MV-4-11 (cell line): Measurements from ENCODE around the gene AIFM3.

Source experiments
- DNase-seq: peaks from one replicate; lab custom pipeline; 2025; lab: John Stamatoyannopoulos, UW

The AIFM3 gene

DNA sequence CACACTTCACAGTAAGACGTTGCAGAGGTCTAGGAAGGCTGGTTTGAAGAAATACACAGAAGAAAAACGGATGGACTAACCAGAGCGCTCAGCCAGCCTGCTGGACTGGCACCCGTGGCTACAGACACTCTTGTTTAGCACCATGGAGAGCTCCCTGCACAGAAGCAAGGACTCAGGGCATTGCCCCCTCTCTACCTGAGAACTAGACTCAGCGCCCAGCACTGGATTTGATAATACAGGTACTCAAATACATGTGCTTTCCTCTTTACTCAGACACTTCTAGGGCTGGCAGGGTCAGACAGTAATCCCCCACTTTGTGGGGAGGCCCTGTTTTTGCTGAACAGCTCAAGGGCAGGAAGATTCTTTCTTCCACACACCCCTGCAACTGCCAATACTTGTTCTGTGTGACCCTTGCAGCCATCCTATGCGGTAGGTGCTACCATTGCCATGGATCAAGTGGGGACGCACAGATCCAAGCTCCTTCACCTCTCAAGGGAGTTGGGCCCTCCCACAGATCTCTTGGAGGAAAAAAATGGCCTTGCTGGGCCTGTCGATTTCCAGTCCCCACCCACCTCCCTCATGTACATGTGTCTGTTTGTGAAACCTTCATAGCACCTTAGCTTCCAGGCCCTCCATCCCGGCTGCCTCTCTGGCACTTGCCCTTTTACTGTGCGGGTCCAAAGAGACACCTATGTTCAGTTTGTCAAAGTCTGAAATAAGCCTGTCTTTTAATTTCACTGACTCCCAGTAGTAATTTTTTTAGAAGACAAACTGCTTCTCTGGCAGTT is 42.8 kb downstream of the AIFM3 start:
- DNase-seq = peak; percentile 24

DNA sequence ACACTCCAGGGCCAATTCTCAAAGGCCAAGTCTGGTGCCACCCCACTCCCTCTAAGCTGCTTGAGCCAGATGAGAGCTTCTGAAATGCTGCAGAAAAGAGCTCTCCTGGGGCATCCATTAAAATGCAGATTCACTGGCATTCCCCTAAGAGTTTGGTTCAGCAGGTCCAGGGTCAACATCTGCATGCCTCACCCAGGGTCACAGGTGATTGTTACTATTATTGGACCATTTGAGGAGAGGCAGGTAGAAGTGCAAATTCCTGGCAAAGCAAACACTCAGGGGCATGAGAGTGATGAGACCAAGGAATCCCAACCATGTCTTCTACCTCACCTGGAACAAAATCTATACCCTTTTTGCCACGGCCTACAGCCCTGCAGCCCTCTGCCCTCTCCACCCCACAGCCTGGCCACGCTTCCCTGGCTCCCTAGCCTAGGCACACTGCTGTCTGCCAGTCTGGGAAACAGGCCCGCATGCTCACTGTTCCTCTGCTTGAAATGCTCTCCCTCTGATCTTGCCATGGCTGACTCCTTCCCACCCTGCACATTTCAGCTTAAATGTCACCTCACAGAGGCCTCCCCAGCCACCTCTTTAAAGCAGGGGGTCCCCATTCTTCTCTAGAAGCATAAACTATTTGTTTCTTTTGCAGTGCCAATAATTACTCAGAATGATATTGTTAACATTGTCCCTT is 43.5 kb downstream of the AIFM3 start:
- no peak for DNase-seq

DNA sequence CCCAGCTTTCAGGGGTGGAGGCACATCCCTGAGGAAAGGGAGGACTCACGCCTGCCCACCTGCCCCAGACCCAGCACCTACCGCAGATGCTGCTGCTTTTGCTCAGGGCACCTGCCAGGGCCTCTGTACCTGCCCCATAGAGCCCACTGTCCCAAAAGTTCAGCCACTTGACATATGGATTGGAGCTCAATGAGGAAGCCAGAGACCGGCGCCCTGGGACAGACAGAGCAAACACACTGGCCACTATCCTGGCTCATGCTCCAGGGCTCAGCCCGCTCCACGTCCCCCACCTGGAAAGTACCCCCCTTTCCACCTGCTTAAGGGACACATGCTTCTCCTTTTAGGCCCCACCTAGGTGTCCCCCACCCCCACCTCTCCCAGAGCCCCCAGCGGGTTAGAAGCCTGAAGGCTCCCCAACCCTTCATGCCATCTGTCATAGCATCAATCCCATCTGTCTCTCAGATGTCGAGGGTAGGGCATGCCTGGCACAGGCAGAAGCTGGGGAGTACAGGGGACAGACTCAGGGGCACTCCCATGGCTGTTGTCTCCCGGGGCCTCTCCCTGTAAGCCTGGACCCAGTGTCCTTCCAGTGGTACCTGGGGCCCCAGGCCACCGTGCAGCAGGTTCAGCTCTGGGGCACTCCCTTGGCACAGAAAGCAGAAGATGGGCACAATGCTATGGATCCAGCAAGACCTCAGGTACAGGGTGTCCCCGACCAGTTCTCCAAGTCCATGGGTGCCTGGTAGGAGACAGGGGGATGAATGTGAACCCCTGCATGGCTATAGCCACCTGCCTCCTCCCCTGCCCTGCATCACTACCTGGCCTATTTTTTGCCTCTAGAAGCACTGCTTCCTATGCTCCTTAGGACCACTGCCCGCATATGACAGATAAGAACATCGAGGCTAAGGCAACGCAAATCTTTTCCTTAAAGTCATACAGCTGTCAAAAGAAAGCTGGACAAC is 45.7 kb downstream of the AIFM3 start:
- no peak for DNase-seq

DNA sequence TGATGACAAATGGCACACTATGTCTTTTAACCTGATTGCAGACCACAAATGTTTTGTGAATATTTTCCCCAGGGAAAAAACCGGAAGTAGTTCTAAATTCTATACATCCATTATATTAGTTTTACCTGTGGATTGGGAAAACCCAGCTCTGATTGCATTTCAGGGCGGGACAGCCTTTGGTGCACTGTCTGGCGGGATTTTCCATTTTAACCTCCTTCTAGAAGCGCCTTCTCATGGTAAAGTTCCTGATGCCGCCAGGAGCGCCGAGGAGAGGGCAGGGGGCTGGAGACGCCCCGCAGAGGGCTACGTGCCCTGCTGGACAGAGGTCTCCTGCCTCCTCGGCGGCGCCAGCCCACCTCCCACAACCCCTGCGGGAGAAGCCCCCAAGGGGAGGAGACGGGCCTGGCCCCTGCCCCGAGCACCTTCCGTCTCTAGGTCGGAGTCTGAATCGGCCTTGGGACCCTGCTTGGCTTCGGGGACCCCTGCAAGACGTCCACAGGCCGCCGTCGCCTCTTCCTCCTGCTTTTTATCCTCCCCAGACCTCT is 46.7 kb downstream of the AIFM3 start:
- no peak for DNase-seq

DNA sequence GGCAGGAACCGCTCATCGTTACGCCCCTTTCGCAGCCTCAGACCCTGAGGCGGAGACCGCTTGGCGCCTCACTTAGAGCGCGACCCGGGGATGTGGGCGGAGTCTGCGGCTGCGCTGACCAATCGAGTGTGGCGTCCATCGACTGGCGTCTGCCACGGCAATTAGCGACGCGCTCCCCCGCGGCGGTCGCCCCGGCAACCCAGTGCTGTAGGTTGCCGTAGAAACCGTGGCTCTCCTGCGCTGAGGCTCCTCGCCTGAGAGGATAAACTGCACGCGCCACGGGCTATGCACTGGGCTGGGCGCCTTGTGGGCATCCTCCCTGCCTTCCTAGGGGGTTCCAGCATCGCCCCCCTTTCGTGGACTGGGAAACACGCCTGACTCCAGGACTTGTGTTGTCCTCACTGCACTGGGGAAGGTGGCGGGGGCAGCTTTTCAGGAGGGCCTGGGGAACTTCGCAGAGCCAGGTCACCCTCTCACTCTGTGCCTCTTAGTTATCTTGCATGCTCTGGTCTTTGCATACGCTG is 47.2 kb downstream of the AIFM3 start:
- peak; percentile 92 for DNase-seq

DNA sequence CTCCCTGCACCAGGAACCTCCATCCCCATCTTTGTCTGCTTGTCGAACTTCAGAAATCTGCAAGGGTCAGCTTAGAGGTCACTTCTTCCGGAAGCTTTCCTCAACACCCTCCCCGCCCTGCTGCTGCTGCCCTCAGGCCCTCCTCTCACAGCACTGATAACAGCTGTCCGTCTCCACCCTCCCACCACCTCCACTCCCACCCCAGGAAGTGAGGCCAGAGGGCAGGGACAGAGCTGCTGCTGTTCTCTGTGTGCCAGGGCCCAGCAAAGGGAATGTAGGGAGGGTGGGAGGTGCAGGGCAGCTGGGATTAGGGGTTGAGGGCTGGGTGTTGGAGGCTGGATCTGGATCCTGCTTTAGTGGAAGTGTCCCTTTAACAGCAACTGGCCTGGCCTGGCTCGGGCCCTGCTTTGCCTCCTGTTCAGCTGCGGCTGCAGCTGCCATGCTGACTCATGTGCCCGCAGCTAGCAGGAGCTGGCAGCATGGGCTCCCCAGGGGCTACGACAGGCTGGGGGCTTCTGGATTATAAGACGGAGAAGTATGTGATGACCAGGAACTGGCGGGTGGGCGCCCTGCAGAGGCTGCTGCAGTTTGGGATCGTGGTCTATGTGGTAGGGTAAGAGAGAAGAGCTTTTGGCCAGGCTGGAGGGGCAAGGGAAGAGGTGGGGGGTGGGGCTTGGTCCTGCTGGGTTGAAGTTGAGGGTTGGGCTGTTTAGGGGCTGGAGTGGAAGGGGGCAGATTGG is 47.8 kb downstream of the AIFM3 start, which contains the start of gene P2RX6:
Gene P2RX6 (plus strand): TSS at position 440 of the 740 bp plus-strand sequence. CDS start 10 bp downstream, at position 450.
- DNase-seq = peak; percentile 53

DNA sequence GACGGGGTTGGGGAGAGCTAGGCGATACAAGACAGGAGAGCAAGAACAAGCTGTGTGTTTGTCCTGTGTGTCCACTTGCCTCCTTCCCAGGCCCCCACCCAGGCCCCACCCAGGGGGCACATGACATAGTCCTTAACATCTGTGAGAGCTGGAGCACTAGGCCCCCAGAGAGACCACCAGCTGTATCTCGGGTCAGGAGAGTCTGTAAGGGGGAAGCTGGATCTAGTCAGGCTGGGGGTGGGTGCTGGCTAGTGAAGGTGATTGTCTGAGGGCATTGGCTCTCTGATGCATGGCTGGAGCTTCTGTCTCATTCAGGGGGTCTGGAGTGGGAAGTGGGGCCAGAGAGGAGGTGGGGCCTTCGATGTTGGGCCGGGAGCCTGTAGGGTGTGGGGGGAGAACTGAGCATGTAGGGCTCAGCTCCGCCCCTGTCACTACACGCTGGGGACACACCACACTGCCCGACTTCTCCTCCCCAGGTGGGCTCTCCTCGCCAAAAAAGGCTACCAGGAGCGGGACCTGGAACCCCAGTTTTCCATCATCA is 48.5 kb downstream of the AIFM3 start:
- no peak for DNase-seq

DNA sequence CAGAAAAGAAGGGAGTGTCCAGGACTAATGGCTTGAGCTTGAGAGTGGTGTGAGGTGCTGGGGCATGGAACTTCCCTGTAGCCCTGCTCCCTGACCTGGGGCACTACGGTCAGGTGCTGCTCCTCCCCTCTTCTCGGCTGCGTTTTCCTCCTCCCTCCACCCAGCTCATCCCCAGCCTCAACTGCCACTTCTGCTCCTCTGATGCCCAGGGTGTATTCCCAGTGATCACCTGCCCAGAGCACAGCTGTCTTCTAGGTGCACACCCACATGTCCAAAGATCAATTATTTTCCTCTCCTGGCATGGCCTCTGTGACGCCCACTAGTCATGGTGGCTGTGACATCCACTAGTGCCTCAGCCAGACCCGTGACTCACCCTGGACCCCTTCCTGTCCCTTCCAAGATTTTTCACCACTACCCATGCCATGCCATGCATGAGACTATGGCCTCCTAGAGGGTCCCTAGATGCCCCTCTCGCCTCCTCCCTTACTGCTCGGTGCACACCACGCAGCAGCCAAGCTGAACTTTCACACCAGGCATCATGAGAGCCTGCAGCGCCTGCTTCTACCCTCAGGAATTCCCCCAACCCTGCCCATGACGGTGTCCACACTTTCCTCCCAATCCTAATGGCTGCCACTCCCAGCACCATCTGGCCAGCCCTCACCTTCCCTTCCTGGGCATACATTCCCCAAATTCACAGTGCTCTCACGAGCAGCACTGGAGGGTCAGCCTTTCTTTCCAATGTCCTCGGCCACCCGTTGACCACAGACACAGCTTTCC is 49.8 kb downstream of the AIFM3 start:
- DNase-seq = no peak

DNA sequence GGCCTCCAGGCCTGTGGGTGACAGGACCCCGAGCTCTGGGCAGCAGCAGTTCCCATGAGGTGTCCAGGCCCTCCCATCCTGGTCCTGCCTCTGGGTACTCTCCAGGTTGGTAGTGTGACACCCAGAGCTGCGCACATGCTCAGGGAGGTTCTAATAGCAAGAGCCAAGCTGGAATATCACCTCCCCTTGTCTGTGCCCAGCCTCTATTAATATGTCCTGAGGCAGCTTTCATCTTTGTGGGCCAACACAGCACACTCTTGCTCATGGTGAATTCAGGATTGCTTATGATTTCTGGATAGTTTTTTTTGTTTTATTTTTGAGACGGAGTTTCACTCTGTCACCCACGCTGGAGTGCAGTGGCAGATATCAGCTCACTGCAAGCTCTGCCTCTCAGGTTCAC is 51.3 kb downstream of the AIFM3 start:
- no peak for DNase-seq

DNA sequence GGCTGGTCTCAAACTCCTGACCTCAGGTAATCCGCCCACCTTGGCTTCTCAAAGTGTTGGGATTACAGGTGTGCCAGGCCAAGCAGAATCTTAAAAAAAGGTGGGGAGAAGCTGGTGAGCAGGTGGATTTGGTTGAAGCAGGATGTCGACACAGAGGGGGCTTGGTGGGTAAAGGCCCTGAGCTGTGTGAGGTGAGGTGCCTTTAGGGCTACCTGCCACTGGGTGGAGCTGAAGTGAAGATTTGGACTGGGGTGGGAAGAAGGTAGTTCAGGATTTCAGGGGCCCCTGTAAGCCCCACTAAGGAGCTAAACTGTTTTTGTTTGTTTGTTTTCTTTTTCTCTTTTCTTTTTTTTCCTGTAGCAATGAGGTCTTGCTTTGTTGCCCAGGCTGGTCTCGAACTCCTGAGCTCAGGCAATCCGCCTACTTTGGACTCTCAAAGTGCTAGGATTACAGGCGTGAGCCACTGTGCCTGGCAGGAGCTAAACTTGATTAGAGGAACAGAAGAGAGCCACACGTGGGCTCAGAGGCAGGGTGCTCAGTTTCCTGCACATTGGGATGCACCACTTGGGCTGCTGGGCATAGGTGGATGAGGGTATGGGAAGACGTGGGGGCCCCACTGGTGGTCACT is 53.9 kb downstream of the AIFM3 start:
- no peak for DNase-seq

DNA sequence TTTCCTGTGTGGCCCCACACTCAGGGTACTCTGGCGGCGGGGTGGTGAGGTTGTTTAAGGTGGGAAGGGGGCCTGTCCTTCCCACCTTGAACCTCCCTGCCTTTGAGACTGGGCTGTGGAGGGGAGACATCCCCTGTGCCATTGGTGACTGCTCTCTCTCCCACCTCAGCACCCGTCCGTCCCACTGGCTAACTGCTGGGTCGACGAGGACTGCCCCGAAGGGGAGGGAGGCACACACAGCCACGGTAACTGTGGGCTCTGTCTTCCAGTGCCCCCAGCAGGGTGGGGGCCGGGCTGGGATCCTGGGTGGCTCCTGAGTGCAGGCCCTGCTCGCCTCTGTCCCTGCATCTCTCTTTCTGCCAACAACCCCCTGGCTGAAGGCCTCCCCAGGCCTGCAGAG is 55.5 kb downstream of the AIFM3 start:
- no peak for DNase-seq

DNA sequence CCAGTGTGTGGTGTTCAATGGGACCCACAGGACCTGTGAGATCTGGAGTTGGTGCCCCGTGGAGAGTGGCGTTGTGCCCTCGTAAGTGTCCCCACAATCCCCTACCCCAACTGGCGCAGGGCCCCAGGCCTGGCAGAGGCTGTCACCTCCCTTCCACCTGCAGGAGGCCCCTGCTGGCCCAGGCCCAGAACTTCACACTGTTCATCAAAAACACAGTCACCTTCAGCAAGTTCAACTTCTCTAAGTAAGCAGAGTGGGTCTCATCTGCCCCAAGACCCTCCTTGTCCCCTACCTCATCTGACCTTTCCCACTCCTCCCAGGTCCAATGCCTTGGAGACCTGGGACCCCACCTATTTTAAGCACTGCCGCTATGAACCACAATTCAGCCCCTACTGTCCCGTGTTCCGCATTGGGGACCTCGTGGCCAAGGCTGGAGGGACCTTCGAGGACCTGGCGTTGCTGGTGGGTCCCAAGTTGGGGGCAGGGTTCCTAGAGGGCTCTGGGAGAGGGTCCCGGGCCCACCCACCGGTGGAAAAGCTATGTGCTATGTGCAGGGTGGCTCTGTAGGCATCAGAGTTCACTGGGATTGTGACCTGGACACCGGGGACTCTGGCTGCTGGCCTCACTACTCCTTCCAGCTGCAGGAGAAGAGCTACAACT is 56.0 kb downstream of the AIFM3 start:
- DNase-seq = no peak

DNA sequence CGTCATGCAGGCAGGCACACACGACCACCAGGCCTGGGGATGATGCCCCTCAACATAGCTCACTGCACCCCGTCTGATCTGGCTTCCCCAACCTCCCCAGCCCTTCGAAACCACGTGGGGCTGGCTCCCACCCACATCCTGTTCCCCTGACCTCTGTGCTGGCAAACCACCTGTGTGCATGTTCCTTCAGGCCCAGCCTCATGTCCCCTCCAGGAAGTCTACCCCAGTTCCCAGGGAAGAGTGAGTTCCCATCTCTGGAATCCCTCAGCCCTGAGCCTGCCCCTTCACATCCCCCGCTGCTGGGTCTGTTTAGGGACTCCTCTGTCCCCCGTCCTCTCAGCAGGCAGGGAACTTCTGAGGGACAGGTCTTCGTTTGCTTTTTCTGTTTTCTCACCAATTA is 58.2 kb downstream of the AIFM3 start:
- DNase-seq = no peak

DNA sequence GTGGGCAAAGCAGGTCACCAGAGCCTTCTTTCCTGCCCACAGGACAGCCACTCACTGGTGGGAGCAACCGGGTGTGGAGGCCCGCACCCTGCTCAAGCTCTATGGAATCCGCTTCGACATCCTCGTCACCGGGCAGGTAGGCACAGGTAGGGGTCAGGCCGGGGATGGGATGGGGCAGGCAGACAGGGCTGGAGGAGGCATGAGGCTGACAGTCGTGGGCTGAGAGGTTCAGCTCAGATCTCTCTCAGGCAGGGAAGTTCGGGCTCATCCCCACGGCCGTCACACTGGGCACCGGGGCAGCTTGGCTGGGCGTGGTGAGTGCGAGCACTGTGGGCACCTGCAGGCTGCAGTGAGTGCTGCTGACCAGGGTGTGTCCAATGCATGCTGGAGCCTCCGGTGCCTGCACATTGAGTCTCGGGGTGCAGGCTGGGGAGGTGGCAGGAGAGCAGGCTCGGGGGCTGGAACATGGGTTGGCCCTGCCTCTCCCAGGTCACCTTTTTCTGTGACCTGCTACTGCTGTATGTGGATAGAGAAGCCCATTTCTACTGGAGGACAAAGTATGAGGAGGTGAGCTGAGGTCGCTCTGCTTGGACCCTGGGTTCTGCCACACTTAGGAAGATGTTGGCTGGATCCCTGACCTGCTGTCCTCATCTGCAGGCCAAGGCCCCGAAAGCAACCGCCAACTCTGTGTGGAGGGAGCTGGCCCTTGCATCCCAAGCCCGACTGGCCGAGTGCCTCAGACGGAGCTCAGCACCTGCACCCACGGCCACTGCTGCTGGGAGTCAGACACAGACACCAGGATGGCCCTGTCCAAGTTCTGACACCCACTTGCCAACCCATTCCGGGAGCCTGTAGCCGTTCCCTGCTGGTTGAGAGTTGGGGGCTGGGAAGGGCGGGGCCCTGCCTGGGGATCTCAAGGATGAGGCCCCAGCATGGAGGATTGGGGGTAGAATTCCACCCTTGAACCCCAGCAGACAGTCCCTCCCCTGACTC is 59.0 kb downstream of the AIFM3 start:
- no peak for DNase-seq

DNA sequence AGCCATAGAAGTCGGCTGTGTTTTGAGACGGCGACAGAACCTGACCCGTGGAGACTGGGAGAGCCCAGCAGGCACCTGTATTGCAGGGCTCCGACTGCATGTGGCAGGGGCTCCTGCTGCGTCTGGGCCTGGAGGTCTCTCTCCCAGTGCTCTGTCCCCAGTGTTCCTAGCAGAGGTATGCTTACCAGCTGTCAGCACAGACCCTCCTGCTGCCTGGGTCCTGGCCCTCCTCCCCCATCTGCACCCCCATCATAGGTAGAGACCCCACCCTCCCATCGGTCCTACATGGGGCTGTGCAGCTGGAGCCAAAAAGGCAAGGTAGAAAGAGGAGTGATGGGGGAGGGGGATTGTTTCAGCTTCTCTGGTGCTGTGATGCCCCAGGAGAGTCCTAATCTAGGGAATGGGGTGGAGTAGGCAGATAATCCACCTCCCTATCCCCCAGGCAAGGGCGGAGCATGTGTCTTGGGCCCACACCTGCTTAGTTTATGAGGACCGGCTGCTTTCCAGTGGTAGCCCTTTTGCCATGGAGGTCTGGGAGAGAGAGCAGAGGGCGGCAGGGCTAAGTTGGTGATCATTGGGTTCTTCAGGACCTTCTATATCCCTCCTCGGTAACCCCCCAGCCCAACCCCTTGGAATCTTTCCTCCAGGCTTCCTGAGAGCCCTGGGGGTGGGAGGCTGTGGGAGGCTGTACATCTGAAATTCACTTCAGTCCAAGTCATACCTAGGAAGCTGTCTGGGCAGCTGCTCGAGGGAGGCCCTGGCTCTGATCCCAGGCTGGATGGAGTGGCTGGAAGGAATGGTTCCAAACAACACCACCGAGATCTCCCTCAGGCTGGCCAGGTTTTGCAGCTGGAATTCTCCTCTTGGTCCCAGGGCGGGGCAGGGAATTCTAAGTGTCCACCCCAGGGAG is 60.0 kb downstream of the AIFM3 start:
- DNase-seq = no peak
